HepG2 (cell line): ENCODE data around the gene VPS18. TPM values are rescaled to one million over a fixed set of nuclear protein-coding genes. Genes with fewer than 3 reads are reported as not detected.
A peak's percentile ranks its signal among the peaks of the same experiment; 100 is the strongest.

Source experiments
- CHD2 ChIP-seq: IDR thresholded peaks from 2 replicates; pipeline ENCODE4 v1.6.1; 2011; ENCODE audit warnings: low read depth, low read length, improper control_type of control experiment
- HMGA1 ChIP-seq: sonication (generic); formaldehyde crosslinking; conservative IDR thresholded peaks from 2 replicates; pipeline ENCODE4 v1.4.0; 2020; ENCODE audit warnings: missing genetic modification reagents
- HNF4G ChIP-seq, 2 experiments: sonication (generic) in 1 of 2; formaldehyde crosslinking in 1 of 2; IDR thresholded peaks; 2 replicates each; pipeline versions ENCODE4 v1.4.0 to v1.6.1; 2011 to 2020; ENCODE audit warnings: borderline replicate concordance in 2 of 2, low read depth in 2 of 2, mild to moderate bottlenecking in 2 of 2, low read length in 1 of 2, missing genetic modification reagents in 1 of 2, moderate library complexity in 1 of 2
- KAT2B ChIP-seq: fragments of 150-350 bp; IDR thresholded peaks from 2 replicates; pipeline ENCODE4 v1.6.1; 2014; ENCODE audit warnings: low read depth, low read length, borderline replicate concordance
- KLF12 ChIP-seq: sonication (generic); formaldehyde crosslinking; IDR thresholded peaks from 2 replicates; pipeline ENCODE4 v1.4.0; 2020; ENCODE audit warnings: missing genetic modification reagents, borderline replicate concordance
- MTF2 ChIP-seq: sonication (generic); formaldehyde crosslinking; IDR thresholded peaks from 2 replicates; pipeline ENCODE4 v1.5.0; 2020; ENCODE audit warnings: missing genetic modification reagents, borderline replicate concordance
- MZF1 ChIP-seq: sonication (generic); formaldehyde crosslinking; IDR thresholded peaks from 2 replicates; pipeline ENCODE4 v1.8.1; 2023; ENCODE audit warnings: mild to moderate bottlenecking, missing genetic modification reagents, borderline replicate concordance
- PLRG1 ChIP-seq: fragments of 450-650 bp; conservative IDR thresholded peaks from 2 replicates; pipeline ENCODE4 v1.6.1; 2016
- SCMH1 ChIP-seq: sonication (generic); formaldehyde crosslinking; IDR thresholded peaks from 2 replicates; pipeline ENCODE4 v1.9.0; 2021; ENCODE audit warnings: missing genetic modification reagents, mild to moderate bottlenecking, borderline replicate concordance
- SMAD3 ChIP-seq: sonication (generic); formaldehyde crosslinking; IDR thresholded peaks from 2 replicates; pipeline ENCODE4 v1.4.0; 2020; ENCODE audit warnings: missing genetic modification reagents
- SRSF4 ChIP-seq: fragments of 200-400 bp; formaldehyde crosslinking; IDR thresholded peaks from one replicate; pipeline ENCODE4 v1.6.1; 2018; ENCODE audit warnings: mild to moderate bottlenecking, low read depth, low read length, moderate library complexity; ENCODE audit not compliant: poor library complexity, severe bottlenecking
- TARDBP ChIP-seq: sonication (generic); formaldehyde crosslinking; IDR thresholded peaks from 2 replicates; pipeline ENCODE4 v1.8.0; 2022; ENCODE audit warnings: mild to moderate bottlenecking, missing genetic modification reagents
- ZNF160 ChIP-seq: sonication (generic); formaldehyde crosslinking; IDR thresholded peaks from 2 replicates; pipeline ENCODE4 v1.8.0; 2022; ENCODE audit warnings: mild to moderate bottlenecking, inconsistent platforms, missing genetic modification reagents
- ZNF552 ChIP-seq: sonication (generic); formaldehyde crosslinking; IDR thresholded peaks from 2 replicates; pipeline ENCODE4 v1.9.0; 2022; ENCODE audit warnings: missing genetic modification reagents, mild to moderate bottlenecking, borderline replicate concordance
- ZNF569 ChIP-seq: sonication (generic); formaldehyde crosslinking; IDR thresholded peaks from 2 replicates; pipeline ENCODE4 v1.5.0; 2020; ENCODE audit warnings: mild to moderate bottlenecking, missing genetic modification reagents, moderate library complexity, borderline replicate concordance
- ZNF644 ChIP-seq: IDR thresholded peaks from 2 replicates; pipeline ENCODE4 v1.6.1; 2016; ENCODE audit warnings: low read depth
- ZNF7 ChIP-seq: IDR thresholded peaks from 2 replicates; pipeline ENCODE4 v1.6.1; 2016; ENCODE audit warnings: missing biosample characterization, missing genetic modification reagents
- ZNF737 ChIP-seq: sonication (generic); formaldehyde crosslinking; IDR thresholded peaks from 2 replicates; pipeline ENCODE4 v1.5.0; 2020; ENCODE audit warnings: missing genetic modification reagents, mild to moderate bottlenecking, borderline replicate concordance
- ZZZ3 ChIP-seq: sonication (generic); formaldehyde crosslinking; IDR thresholded peaks from 2 replicates; pipeline ENCODE4 v1.4.0; 2020; ENCODE audit warnings: missing genetic modification reagents, mild to moderate bottlenecking, borderline replicate concordance
- polyA plus RNA-seq, 8 experiments: library from polyadenylated mRNA; depleted of rRNA in 3 of 8; stranded (reverse) in 7 of 8; unstranded in 1 of 8; fragments of >200 nt; fragmentation: Illumina TruSeq in 4 of 8; extraction: Trizol in 4 of 8; gene quantifications; 2 replicates each; pipeline versions ENCODE4 v1.2.1 to v1.2.3, GENCODE V29; 2011 to 2016; ENCODE audit warnings: low read depth in 4 of 8, missing spikeins in 1 of 8, mixed read lengths in 1 of 8; ENCODE audit not compliant: insufficient read depth in 1 of 8
- total RNA-seq, 5 experiments: library from RNA; depleted of rRNA; stranded (reverse); fragments of >200 nt; fragmentation: Illumina TruSeq; extraction: Trizol; gene quantifications; 2 replicates each; pipeline ENCODE4 v1.2.3, GENCODE V29; 2016; ENCODE audit warnings: low read depth in 1 of 5
- TF ChIP-seq, protein P1 (sequence below): sonication (generic); formaldehyde crosslinking; IDR thresholded peaks from 2 replicates; pipeline ENCODE4 v1.4.0; 2020; ENCODE audit warnings: mild to moderate bottlenecking, missing genetic modification reagents
- TF ChIP-seq, protein P2 (sequence below): sonication (generic); formaldehyde crosslinking; IDR thresholded peaks from 2 replicates; pipeline ENCODE4 v1.4.0; 2020; ENCODE audit warnings: missing genetic modification reagents
- TF ChIP-seq, protein P3 (sequence below): sonication (generic); formaldehyde crosslinking; IDR thresholded peaks from 2 replicates; pipeline ENCODE4 v1.4.0; 2020; ENCODE audit warnings: missing genetic modification reagents

VPS18 gene
- total and polyA plus RNA-seq, 2 of the 13 experiments (the other 11 are each of a cell fraction or from before 2014, with no cell fraction given): 5.8 to 17.0 TPM

DNA sequence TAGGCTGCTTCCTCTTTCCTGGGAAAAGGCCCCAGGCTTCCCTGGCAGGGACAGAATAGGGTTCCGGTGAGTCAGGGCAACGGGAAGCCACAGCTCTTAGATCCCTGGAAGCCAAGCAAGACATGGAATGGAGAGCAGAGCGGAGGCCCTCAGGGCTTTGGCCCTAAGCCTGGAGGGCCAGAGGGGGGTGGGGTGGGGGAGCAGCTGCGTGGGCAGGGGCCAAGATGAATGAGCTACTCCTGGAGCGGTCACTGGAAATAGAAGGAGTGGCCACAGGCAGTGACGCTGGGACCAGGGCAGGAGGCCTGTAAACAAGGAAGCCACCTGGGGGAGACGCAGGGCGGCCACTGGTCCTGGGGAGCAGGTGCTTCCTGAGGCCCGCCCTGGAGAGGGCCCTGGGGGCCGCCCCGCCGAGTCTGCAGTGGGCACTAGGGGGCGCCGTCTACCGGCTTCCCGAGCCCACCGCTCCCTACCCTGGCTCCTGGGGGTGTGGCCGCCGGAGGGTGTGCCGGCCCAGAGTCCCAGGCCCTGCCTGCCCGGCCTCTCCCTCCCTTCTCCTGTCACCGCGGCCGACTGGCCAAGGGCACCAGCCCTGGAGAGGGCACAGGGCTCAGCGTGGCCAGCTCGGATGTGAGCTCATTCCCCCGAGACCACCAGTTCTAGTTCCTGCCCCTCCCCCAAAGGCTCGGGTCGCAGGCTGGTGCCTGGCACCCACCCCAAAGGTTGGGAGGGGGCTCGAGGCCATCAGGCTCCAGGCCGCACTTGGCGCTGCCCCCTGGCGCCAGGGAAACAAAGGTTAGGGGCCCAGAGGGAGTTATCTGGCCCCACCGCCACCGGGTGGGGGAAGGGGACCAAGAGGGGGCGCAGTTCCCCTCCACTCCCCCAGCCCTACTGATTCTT is 12.1 kb downstream of the VPS18 start (continued):
- TF ChIP-seq KLF12 (CRISPR knock-in tag) (peak; percentile 40; the same call in 1 of the 2 replicates), ZNF644 (CRISPR knock-in tag) (no peak), ZNF552 (CRISPR knock-in tag) (peak; percentile 21; the same call in 1 of the 2 replicates), CHD2 (no peak), MZF1 (no peak), ZNF7 (CRISPR knock-in tag) (no peak), ZNF160 (CRISPR knock-in tag) (no peak), HMGA1 (CRISPR knock-in tag) (no peak), MTF2 (CRISPR knock-in tag) (no peak), ZNF569 (CRISPR knock-in tag) (no peak), TARDBP (CRISPR knock-in tag) (peak; percentile 52; the same call in 1 of the 2 replicates), PLRG1 (no peak), SRSF4 (no peak), HNF4G (IDR thresholded peaks at IDR 0.05; ENCODE audit: borderline replicate concordance, low read depth, low read length) (no peak), HNF4G (CRISPR knock-in tag; IDR thresholded peaks at IDR 0.05; ENCODE audit: borderline replicate concordance, low read depth) (0 out of 2 replicates have a peak, but pooled peaks have one; percentile 28), ZZZ3 (CRISPR knock-in tag) (no peak), SCMH1 (CRISPR knock-in tag) (no peak), SMAD3 (no peak), ZNF737 (CRISPR knock-in tag) (no peak), KAT2B (no peak)
- TF ChIP-seq, protein P1, sequence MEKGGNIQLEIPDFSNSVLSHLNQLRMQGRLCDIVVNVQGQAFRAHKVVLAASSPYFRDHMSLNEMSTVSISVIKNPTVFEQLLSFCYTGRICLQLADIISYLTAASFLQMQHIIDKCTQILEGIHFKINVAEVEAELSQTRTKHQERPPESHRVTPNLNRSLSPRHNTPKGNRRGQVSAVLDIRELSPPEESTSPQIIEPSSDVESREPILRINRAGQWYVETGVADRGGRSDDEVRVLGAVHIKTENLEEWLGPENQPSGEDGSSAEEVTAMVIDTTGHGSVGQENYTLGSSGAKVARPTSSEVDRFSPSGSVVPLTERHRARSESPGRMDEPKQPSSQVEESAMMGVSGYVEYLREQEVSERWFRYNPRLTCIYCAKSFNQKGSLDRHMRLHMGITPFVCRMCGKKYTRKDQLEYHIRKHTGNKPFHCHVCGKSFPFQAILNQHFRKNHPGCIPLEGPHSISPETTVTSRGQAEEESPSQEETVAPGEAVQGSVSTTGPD: no peak
- TF ChIP-seq, protein P2, sequence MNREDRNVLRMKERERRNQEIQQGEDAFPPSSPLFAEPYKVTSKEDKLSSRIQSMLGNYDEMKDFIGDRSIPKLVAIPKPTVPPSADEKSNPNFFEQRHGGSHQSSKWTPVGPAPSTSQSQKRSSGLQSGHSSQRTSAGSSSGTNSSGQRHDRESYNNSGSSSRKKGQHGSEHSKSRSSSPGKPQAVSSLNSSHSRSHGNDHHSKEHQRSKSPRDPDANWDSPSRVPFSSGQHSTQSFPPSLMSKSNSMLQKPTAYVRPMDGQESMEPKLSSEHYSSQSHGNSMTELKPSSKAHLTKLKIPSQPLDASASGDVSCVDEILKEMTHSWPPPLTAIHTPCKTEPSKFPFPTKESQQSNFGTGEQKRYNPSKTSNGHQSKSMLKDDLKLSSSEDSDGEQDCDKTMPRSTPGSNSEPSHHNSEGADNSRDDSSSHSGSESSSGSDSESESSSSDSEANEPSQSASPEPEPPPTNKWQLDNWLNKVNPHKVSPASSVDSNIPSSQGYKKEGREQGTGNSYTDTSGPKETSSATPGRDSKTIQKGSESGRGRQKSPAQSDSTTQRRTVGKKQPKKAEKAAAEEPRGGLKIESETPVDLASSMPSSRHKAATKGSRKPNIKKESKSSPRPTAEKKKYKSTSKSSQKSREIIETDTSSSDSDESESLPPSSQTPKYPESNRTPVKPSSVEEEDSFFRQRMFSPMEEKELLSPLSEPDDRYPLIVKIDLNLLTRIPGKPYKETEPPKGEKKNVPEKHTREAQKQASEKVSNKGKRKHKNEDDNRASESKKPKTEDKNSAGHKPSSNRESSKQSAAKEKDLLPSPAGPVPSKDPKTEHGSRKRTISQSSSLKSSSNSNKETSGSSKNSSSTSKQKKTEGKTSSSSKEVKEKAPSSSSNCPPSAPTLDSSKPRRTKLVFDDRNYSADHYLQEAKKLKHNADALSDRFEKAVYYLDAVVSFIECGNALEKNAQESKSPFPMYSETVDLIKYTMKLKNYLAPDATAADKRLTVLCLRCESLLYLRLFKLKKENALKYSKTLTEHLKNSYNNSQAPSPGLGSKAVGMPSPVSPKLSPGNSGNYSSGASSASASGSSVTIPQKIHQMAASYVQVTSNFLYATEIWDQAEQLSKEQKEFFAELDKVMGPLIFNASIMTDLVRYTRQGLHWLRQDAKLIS (CRISPR knock-in tag): no peak
- TF ChIP-seq, protein P3, sequence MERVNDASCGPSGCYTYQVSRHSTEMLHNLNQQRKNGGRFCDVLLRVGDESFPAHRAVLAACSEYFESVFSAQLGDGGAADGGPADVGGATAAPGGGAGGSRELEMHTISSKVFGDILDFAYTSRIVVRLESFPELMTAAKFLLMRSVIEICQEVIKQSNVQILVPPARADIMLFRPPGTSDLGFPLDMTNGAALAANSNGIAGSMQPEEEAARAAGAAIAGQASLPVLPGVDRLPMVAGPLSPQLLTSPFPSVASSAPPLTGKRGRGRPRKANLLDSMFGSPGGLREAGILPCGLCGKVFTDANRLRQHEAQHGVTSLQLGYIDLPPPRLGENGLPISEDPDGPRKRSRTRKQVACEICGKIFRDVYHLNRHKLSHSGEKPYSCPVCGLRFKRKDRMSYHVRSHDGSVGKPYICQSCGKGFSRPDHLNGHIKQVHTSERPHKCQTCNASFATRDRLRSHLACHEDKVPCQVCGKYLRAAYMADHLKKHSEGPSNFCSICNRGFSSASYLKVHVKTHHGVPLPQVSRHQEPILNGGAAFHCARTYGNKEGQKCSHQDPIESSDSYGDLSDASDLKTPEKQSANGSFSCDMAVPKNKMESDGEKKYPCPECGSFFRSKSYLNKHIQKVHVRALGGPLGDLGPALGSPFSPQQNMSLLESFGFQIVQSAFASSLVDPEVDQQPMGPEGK (CRISPR knock-in tag): peak; percentile 85
